IMR-90 (cell line): ENCODE data around the gene CCDC177. TPM values are rescaled to one million over a fixed set of nuclear protein-coding genes. Genes with fewer than 3 reads are reported as not detected.

Source experiments
- ATAC-seq: fragments of 200-7000 bp; cut with Tn5 transposase; 2 replicates; pipeline ENCODE4 v1.9.1; 2020; ENCODE audit warnings: low read depth, mild to moderate bottlenecking, moderate library complexity
- BruUV-seq: library from RNA; stranded (reverse); fragments of 400-500 nt; replicated peaks from 2 replicates; lab custom pipeline; 2021; lab: Mats Ljungman, UMichigan
- CTCF ChIA-PET: fragments of 300-600 bp; formaldehyde crosslinking; extraction: SDS; loops from one replicate; lab custom pipeline; 2021; ENCODE audit warnings: antibody characterized with exemption; lab: Yijun Ruan, JAX
- POLR2A ChIA-PET: fragments of 300-600 bp; sonication (Branson Sonifier 250); formaldehyde crosslinking; loops from one replicate; lab custom pipeline; 2022; ENCODE audit warnings: antibody characterized with exemption; ENCODE audit not compliant: unreplicated experiment; lab: Charles Lee
- DNase-seq: peaks from one replicate; pipeline ENCODE4 v3.0.0; 2013
- H2AFZ ChIP-seq: replicated peaks from 2 replicates; pipeline ENCODE3; 2013; ENCODE audit warnings: low read length, mild to moderate bottlenecking; ENCODE audit not compliant: poor library complexity
- H2AK5ac ChIP-seq: 2 replicates; pipeline ENCODE4 v1.6.1; 2013; ENCODE audit warnings: low read depth, low read length, inconsistent platforms
- H2AK9ac ChIP-seq: replicated peaks from 2 replicates; pipeline ENCODE3; 2013; ENCODE audit warnings: mild to moderate bottlenecking, low read depth, low read length, moderate library complexity; ENCODE audit not compliant: poor library complexity
- H2BK120ac ChIP-seq: 2 replicates; pipeline ENCODE4 v1.6.1; 2013; ENCODE audit warnings: low read depth, low read length, inconsistent platforms
- H2BK15ac ChIP-seq: 3 replicates; pipeline ENCODE4 v1.6.1; 2013; ENCODE audit warnings: low read depth, low read length, inconsistent platforms
- H2BK20ac ChIP-seq: 2 replicates; pipeline ENCODE4 v1.6.1; 2013; ENCODE audit warnings: low read depth, mild to moderate bottlenecking, inconsistent platforms, low read length, moderate library complexity
- H2BK5ac ChIP-seq: 2 replicates; pipeline ENCODE4 v1.6.1; 2013; ENCODE audit warnings: mild to moderate bottlenecking, low read depth, low read length, inconsistent platforms; ENCODE audit not compliant: poor library complexity, severe bottlenecking
- H3K14ac ChIP-seq: replicated peaks from 2 replicates; pipeline ENCODE4 v1.6.1; 2013; ENCODE audit warnings: low read depth, low read length, inconsistent platforms
- H3K18ac ChIP-seq: 2 replicates; pipeline ENCODE4 v1.6.1; 2013; ENCODE audit warnings: low read depth, low read length, control low read depth
- H3K23ac ChIP-seq: 2 replicates; pipeline ENCODE4 v1.6.1; 2013; ENCODE audit warnings: low read depth, low read length, inconsistent platforms
- H3K27ac ChIP-seq: 2 replicates; pipeline ENCODE4 v1.5.1; 2013; ENCODE audit warnings: mild to moderate bottlenecking, control low read depth, low read length; ENCODE audit not compliant: insufficient read depth
- H3K27me3 ChIP-seq: 2 replicates; pipeline ENCODE4 v1.6.1; 2013; ENCODE audit warnings: low read length; ENCODE audit not compliant: control insufficient read depth, insufficient read depth
- H3K36me3 ChIP-seq: 2 replicates; pipeline ENCODE4 v1.6.1; 2013; ENCODE audit warnings: low read length, mixed read lengths; ENCODE audit not compliant: control insufficient read depth, insufficient read depth
- H3K4ac ChIP-seq: 2 replicates; pipeline ENCODE4 v1.6.1; 2013; ENCODE audit warnings: low read depth, low read length, inconsistent platforms
- H3K4me1 ChIP-seq: 2 replicates; pipeline ENCODE4 v1.6.1; 2013; ENCODE audit warnings: low read length, mixed read lengths; ENCODE audit not compliant: control insufficient read depth, insufficient read depth
- H3K4me2 ChIP-seq: 2 replicates; pipeline ENCODE4 v1.6.1; 2013; ENCODE audit warnings: low read depth, mild to moderate bottlenecking, control low read depth, low read length, moderate library complexity
- H3K4me3 ChIP-seq: 2 replicates; pipeline ENCODE4 v1.5.1; 2013; ENCODE audit warnings: low read depth, mild to moderate bottlenecking, control low read depth, low read length, moderate library complexity; ENCODE audit not compliant: insufficient read depth
- H3K56ac ChIP-seq: 2 replicates; pipeline ENCODE4 v1.6.1; 2013; ENCODE audit warnings: low read length, inconsistent platforms; ENCODE audit not compliant: insufficient read depth; ENCODE audit errors: extremely low read depth
- H3K79me1 ChIP-seq, 2 experiments: 2 replicates each; pipeline ENCODE4 v1.6.1; 2013; ENCODE audit warnings: low read length in 2 of 2, inconsistent platforms in 1 of 2, low read depth in 1 of 2
- H3K9ac ChIP-seq: 2 replicates; pipeline ENCODE4 v1.6.1; 2013; ENCODE audit warnings: low read depth, low read length, control low read depth
- H3K9me1 ChIP-seq: 2 replicates; pipeline ENCODE4 v1.6.1; 2013; ENCODE audit warnings: low read length, inconsistent platforms; ENCODE audit not compliant: insufficient read depth
- H3K9me3 ChIP-seq: 2 replicates; pipeline ENCODE4 v1.6.1; 2013; ENCODE audit warnings: low read length; ENCODE audit not compliant: control insufficient read depth, insufficient read depth
- H4K20me1 ChIP-seq: 2 replicates; pipeline ENCODE4 v1.6.1; 2013; ENCODE audit warnings: low read length, inconsistent platforms; ENCODE audit not compliant: insufficient read depth
- H4K5ac ChIP-seq: 2 replicates; pipeline ENCODE4 v1.6.1; 2013; ENCODE audit warnings: mild to moderate bottlenecking, low read depth, low read length, control low read depth
- H4K8ac ChIP-seq, 2 experiments: 2 replicates each; pipeline ENCODE4 v1.6.1; 2013; ENCODE audit warnings: low read depth in 2 of 2, low read length in 2 of 2, control low read depth in 1 of 2, inconsistent platforms in 1 of 2
- H4K91ac ChIP-seq: 2 replicates; pipeline ENCODE4 v1.6.1; 2013; ENCODE audit warnings: low read depth, low read length, inconsistent platforms; ENCODE audit not compliant: insufficient read depth
- CTCF ChIP-seq: conservative IDR thresholded peaks from 2 replicates; pipeline ENCODE4 v1.5.1; 2012; ENCODE audit warnings: mild to moderate bottlenecking, low read depth, low read length, improper control_type of control experiment
- ELK1 ChIP-seq: fragments of 150-350 bp; IDR thresholded peaks from 2 replicates; pipeline ENCODE4 v1.6.1; 2016; ENCODE audit warnings: low read depth, mild to moderate bottlenecking, low read length, moderate library complexity, borderline replicate concordance
- MAFK ChIP-seq: IDR thresholded peaks from 2 replicates; pipeline ENCODE4 v1.6.1; 2012; ENCODE audit warnings: low read depth, low read length, improper control_type of control experiment
- MAZ ChIP-seq: IDR thresholded peaks from 2 replicates; pipeline ENCODE4 v1.6.1; 2012; ENCODE audit warnings: low read depth, mild to moderate bottlenecking, low read length, improper control_type of control experiment, moderate library complexity, borderline replicate concordance
- USF2 ChIP-seq: fragments of 150-350 bp; IDR thresholded peaks from 2 replicates; pipeline ENCODE4 v1.6.1; 2017; ENCODE audit warnings: mild to moderate bottlenecking, antibody characterized with exemption, low read length, low read depth
- WGBS, 2 experiments: methylation state at CpG; one replicate each; pipeline versions ENCODE4 v1.1.5 to v1.1.7; 2013; ENCODE audit warnings: missing lambda C conversion rate in 2 of 2; ENCODE audit not compliant: insufficient read length in 1 of 2; ENCODE audit errors: extremely low coverage in 2 of 2; 5-methylcytosine and 5-hydroxymethylcytosine counted together
- dilution Hi-C: fragments of 300-500 bp; cut with HindIII; formaldehyde crosslinking; loops from one replicate; pipeline ENCODE4 v1.14.3; 2018; ENCODE audit warnings: low sequenced_read_pairs; ENCODE audit not compliant: unreplicated experiment
- in situ Hi-C: fragments of 300-500 bp; cut with MboI; formaldehyde crosslinking; loops from 3 replicates; pipeline ENCODE4 v1.14.3; 2019; ENCODE audit warnings: low sequenced_read_pairs, inconsistent platforms, mixed read lengths
- intact Hi-C: fragments of 100-400 bp; cut with micrococcal nuclease; formaldehyde crosslinking; loops from 2 replicates; pipeline ENCODE4 v1.10.0; 2022
- polyA plus RNA-seq, 3 experiments: library from polyadenylated mRNA; depleted of rRNA; stranded (reverse); fragments of >200 nt; gene quantifications; 2 replicates each; pipeline ENCODE4 v1.2.3, GENCODE V29; 2012; ENCODE audit warnings: low replicate concordance in 1 of 3
- total RNA-seq: library from RNA; depleted of rRNA; stranded (reverse); fragments of >200 nt; gene quantifications from 2 replicates; pipeline ENCODE4 v1.2.3, GENCODE V29; 2012

CCDC177 gene
- total and polyA plus RNA-seq, 2 of the 4 experiments (the other 2 are of a cell fraction): not detected

- DNase-seq (no peak), ATAC-seq (no peak)
- CTCF ChIA-PET: interaction anchor here (0.7 kb wide), 1 partner anchor 9 kb away, joined by 3 read pairs; no protein-coding TSS in a partner anchor
- Histone ChIP-seq H4K8ac (no peak overlapping the region), H4K91ac (no peak overlapping the region), H4K20me1 (0 out of 2 replicates have a peak, but pooled peaks cover 3% of the 10 kb centered on the region), H2AFZ (no peak overlapping the region), H3K4me1 (peaks cover 2% of the 10 kb centered on the region; the same call in 1 of the 2 replicates), H2AK9ac (no peak overlapping the region), H3K4me2 (no peak overlapping the region), H3K56ac (no peak overlapping the region), H3K23ac (peak overlapping the region; percentile 11; the same call in 1 of the 2 replicates), H3K4me3 (no peak overlapping the region), H3K9me1 (no peaks in the 10 kb centered on the region), H4K5ac (no peak overlapping the region), H3K9ac (no peak overlapping the region), H3K9me3 (no peaks in the 10 kb centered on the region), H3K27ac (no peak overlapping the region), H3K27me3 (no peaks in the 10 kb centered on the region; the same call in 1 of the 2 replicates), H3K14ac (no peak overlapping the region), H3K36me3 (no peaks in the 10 kb centered on the region), H3K4ac (no peak overlapping the region), H2BK120ac (no peak overlapping the region), H2BK5ac (no peak overlapping the region), H3K79me1 (no peaks in the 10 kb centered on the region), H2BK20ac (no peak overlapping the region), H2BK15ac (no peak overlapping the region), H2AK5ac (no peak overlapping the region), H3K18ac (no peak overlapping the region)
- in situ Hi-C loops: no loop called here
- intact Hi-C loops: no loop called here
- no TSS peak for BruUV-seq
- dilution Hi-C loops: no loop called here
- POLR2A ChIA-PET: no interaction called here
- no peak for TF ChIP-seq MAFK
- TF ChIP-seq CTCF: no peak
- no peak for TF ChIP-seq ELK1
- no peak for TF ChIP-seq USF2
- no peak for TF ChIP-seq MAZ
- no CpG with 5 or more reads among the region's 3 CpGs for WGBS, 2 experiments
Observed at GRCh38 chr14:69600304-69600891, 25.7 kb upstream of the CCDC177 start.
